K562 (cell line): ENCODE data around the gene ERC2. TPM values are rescaled to one million over a fixed set of nuclear protein-coding genes. Genes with fewer than 3 reads are reported as not detected.

ENCODE experiments used
- ATAC-seq: fragments of 200-7000 bp; cut with Tn5 transposase; 3 replicates; pipeline ENCODE4 v1.9.1; 2020; ENCODE audit warnings: moderate library complexity
- BruUV-seq: library from RNA; stranded (reverse); fragments of 400-500 nt; replicated peaks from 2 replicates; lab custom pipeline; 2021; lab: Mats Ljungman, UMichigan
- CTCF ChIA-PET: fragments of 300-600 bp; formaldehyde crosslinking; extraction: SDS; loops from one replicate; lab custom pipeline; 2021; ENCODE audit warnings: low intra/inter-chr PET ratio; lab: Yijun Ruan, JAX
- POLR2A ChIA-PET: fragments of 300-600, 350-650 bp; sonication (Branson Sonifier 250); formaldehyde crosslinking; extraction: SDS; loops from one replicate; lab custom pipeline; 2021; ENCODE audit warnings: antibody characterized with exemption, inconsistent platforms; lab: Yijun Ruan, JAX
- DNase-seq, 4 experiments: peaks; one replicate each; pipeline versions ENCODE4 v3.0.0 to v3.0.0-alpha.2; 2011 to 2018; ENCODE audit warnings: low spot score in 3 of 4, mixed read lengths in 3 of 4; ENCODE audit errors: extremely low read depth in 1 of 4
- FAIRE-seq: peaks from 2 replicates; lab custom pipeline; 2011; peaks lifted over from hg19 to GRCh38; lab: Jason Lieb, UNC
- H2AFZ ChIP-seq: 2 replicates; pipeline ENCODE4 v1.6.0; 2011; ENCODE audit warnings: low read depth, low read length, control low read depth, inconsistent platforms
- H3K27ac ChIP-seq: fragments of 200-600 bp; 3 replicates; pipeline ENCODE4 v1.8.0; 2011; ENCODE audit warnings: low read depth, mild to moderate bottlenecking, control low read depth, inconsistent platforms, low read length, moderate library complexity, mixed read lengths; ENCODE audit errors: extremely low read depth
- H3K27me3 ChIP-seq, 2 experiments: fragments of 300-600 bp in 1 of 2; 2 replicates in 1 of 2; 3 replicates in 1 of 2; pipeline versions ENCODE4 v1.6.0 to v1.8.0; 2011; ENCODE audit warnings: inconsistent platforms in 2 of 2, low read length in 2 of 2, mild to moderate bottlenecking in 1 of 2, mixed read lengths in 1 of 2, moderate library complexity in 1 of 2; ENCODE audit not compliant: control insufficient read depth in 2 of 2, insufficient read depth in 2 of 2
- H3K36me3 ChIP-seq: fragments of 300-600 bp; 3 replicates; pipeline ENCODE4 v1.8.0; 2011; ENCODE audit warnings: mild to moderate bottlenecking, low read length, inconsistent platforms; ENCODE audit not compliant: control insufficient read depth, insufficient read depth
- H3K4me1 ChIP-seq, 2 experiments: fragments of 200-600 bp in 1 of 2; replicated peaks in 1 of 2; 2 replicates in 1 of 2; 3 replicates in 1 of 2; pipeline versions ENCODE4 v1.5.1 to v1.8.0; 2011; ENCODE audit warnings: inconsistent platforms in 2 of 2, low read length in 2 of 2, mild to moderate bottlenecking in 1 of 2, mixed read lengths in 1 of 2, moderate library complexity in 1 of 2; ENCODE audit not compliant: control insufficient read depth in 2 of 2, insufficient read depth in 2 of 2
- H3K4me2 ChIP-seq: 2 replicates; pipeline ENCODE4 v1.6.1; 2011; ENCODE audit warnings: low read length, control low read depth, inconsistent platforms, mixed read lengths; ENCODE audit not compliant: insufficient read depth
- H3K4me3 ChIP-seq: fragments of 200-600 bp; sonication (generic), shearing (Covaris generic); 2 replicates; pipeline ENCODE4 v1.5.1; 2016; ENCODE audit warnings: control low read depth, inconsistent platforms
- H3K79me2 ChIP-seq: fragments of 200-600 bp; 3 replicates; pipeline ENCODE4 v1.8.0; 2011; ENCODE audit warnings: low read length, inconsistent platforms; ENCODE audit not compliant: control insufficient read depth, insufficient read depth
- H3K9ac ChIP-seq, 2 experiments: 2 replicates each; pipeline versions ENCODE4 v1.6.0 to v1.6.1; 2011; ENCODE audit warnings: low read depth in 2 of 2, low read length in 2 of 2, control low read depth in 1 of 2, inconsistent platforms in 1 of 2, mild to moderate bottlenecking in 1 of 2, mixed read lengths in 1 of 2; ENCODE audit not compliant: insufficient read depth in 1 of 2
- H3K9me1 ChIP-seq: one replicate; pipeline ENCODE4 v1.6.0; 2011; ENCODE audit warnings: inconsistent platforms, mild to moderate bottlenecking, low read length, moderate library complexity; ENCODE audit not compliant: control insufficient read depth, insufficient read depth
- H3K9me3 ChIP-seq: replicated peaks from 2 replicates; pipeline ENCODE4 v1.5.1; 2011; ENCODE audit warnings: low read depth, low read length, inconsistent platforms; ENCODE audit not compliant: control insufficient read depth, insufficient read depth
- H4K20me1 ChIP-seq: replicated peaks from 2 replicates; pipeline ENCODE4 v1.6.1; 2011; ENCODE audit warnings: low read length, inconsistent platforms, mixed read lengths; ENCODE audit not compliant: control insufficient read depth, insufficient read depth
- POLR2G ChIP-seq: fragments of 200-400 bp; formaldehyde crosslinking; IDR thresholded peaks from 2 replicates; pipeline ENCODE4 v1.6.1; 2017; ENCODE audit warnings: low read depth, mild to moderate bottlenecking, antibody characterized with exemption, low read length, moderate library complexity
- SNRNP70 ChIP-seq: fragments of 200-400 bp; formaldehyde crosslinking; optimal IDR thresholded peaks from 2 replicates; pipeline ENCODE3; 2017; ENCODE audit warnings: low read depth, low read length
- TEAD4 ChIP-seq, 2 experiments: sonication (generic) in 1 of 2; formaldehyde crosslinking in 1 of 2; IDR thresholded peaks; 2 replicates each; pipeline versions ENCODE4 v1.6.1 to v1.8.0; 2012 to 2022; ENCODE audit warnings: borderline replicate concordance in 1 of 2, inconsistent platforms in 1 of 2, low read length in 1 of 2, mild to moderate bottlenecking in 1 of 2, missing genetic modification reagents in 1 of 2
- U2AF1 ChIP-seq: fragments of 200-400 bp; formaldehyde crosslinking; optimal IDR thresholded peaks from 2 replicates; pipeline ENCODE3; 2017; ENCODE audit warnings: mild to moderate bottlenecking, low read depth, low read length, moderate library complexity
- WGBS: fragments of 100-300 bp; shearing (Covaris generic); methylation state at CpG from one replicate; pipeline ENCODE4 v1.1.6; 2016; ENCODE audit warnings: low coverage, mixed read lengths; ENCODE audit not compliant: insufficient coverage; ENCODE audit errors: missing lambda C conversion rate; 5-methylcytosine and 5-hydroxymethylcytosine counted together
- in situ Hi-C: fragments of 300-500 bp; cut with MboI; formaldehyde crosslinking; loops from 4 replicates; pipeline ENCODE4 v1.15.0; 2018; ENCODE audit warnings: inconsistent platforms, mixed read lengths
- intact Hi-C: fragments of 100-400 bp; cut with micrococcal nuclease; formaldehyde crosslinking; loops from 2 replicates; pipeline ENCODE4 v1.14.2; 2022
- polyA plus RNA-seq, 8 experiments: library from polyadenylated mRNA; depleted of rRNA in 4 of 8; stranded (reverse) in 5 of 8; unstranded in 3 of 8; fragments of >200 nt; fragmentation: Nextera tagmentation in 2 of 8; fragmentation: Illumina TruSeq in 1 of 8; extraction: Ambion mirVana in 2 of 8; extraction: Trizol in 1 of 8; gene quantifications; 2 replicates each; pipeline versions ENCODE4 v1.2.1 to v1.2.3, GENCODE V29; 2011 to 2014; ENCODE audit warnings: inconsistent platforms in 1 of 8, missing spikeins in 1 of 8
- total RNA-seq, 7 experiments: library from RNA; depleted of rRNA in 6 of 7; stranded (reverse); fragments of >200 nt in 6 of 7; fragmentation: Illumina TruSeq in 2 of 7; extraction: Trizol in 2 of 7; gene quantifications; 2 replicates each; pipeline versions ENCODE4 v1.2.1 to v1.2.3, GENCODE V29; 2011 to 2021; ENCODE audit warnings: low replicate concordance in 1 of 7
- TF ChIP-seq, protein P1 (sequence below): sonication (generic); formaldehyde crosslinking; IDR thresholded peaks from 2 replicates; pipeline ENCODE4 v1.8.0; 2022; ENCODE audit warnings: mild to moderate bottlenecking, missing genetic modification reagents

The ERC2 gene
- total and polyA plus RNA-seq, 9 of the 15 experiments (the other 6 are each of a cell fraction or from before 2014, with no cell fraction given), result 0.04 to 0.18 (median 0.07) TPM; not detected in 2

DNA sequence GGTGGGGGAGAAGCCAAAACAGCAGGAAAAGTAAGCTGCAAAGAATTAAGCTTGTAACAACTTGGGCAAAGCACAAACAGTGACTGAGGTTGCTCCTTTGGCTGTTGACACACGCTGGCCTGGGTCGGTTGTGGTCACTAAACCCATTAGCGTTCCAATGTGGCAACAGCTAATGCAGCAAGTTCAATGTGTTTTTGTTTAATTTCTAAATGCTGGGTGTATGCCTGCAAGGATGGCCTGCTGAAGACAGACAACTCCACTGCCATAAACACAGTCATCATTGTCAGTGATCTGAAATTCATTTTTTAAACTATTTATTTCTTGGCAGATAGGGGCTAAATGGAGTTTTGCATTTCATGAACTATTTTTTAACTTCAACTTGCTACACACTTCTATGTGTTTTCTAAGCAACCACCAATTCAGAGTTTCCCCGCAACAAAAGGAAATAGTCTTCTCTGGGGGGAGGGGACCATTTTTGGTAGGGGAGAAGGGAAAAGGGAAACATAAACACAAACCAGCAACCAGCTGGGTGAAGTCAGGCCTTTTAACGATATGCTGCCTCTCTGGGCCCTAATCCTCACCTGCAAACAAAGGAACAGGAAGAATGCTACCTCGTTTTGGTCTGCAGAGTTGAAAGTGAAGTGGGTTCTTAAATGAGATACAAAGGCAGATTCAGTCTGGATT, 946.4 kb downstream of the ERC2 start (continued):
- TF ChIP-seq, protein P1, sequence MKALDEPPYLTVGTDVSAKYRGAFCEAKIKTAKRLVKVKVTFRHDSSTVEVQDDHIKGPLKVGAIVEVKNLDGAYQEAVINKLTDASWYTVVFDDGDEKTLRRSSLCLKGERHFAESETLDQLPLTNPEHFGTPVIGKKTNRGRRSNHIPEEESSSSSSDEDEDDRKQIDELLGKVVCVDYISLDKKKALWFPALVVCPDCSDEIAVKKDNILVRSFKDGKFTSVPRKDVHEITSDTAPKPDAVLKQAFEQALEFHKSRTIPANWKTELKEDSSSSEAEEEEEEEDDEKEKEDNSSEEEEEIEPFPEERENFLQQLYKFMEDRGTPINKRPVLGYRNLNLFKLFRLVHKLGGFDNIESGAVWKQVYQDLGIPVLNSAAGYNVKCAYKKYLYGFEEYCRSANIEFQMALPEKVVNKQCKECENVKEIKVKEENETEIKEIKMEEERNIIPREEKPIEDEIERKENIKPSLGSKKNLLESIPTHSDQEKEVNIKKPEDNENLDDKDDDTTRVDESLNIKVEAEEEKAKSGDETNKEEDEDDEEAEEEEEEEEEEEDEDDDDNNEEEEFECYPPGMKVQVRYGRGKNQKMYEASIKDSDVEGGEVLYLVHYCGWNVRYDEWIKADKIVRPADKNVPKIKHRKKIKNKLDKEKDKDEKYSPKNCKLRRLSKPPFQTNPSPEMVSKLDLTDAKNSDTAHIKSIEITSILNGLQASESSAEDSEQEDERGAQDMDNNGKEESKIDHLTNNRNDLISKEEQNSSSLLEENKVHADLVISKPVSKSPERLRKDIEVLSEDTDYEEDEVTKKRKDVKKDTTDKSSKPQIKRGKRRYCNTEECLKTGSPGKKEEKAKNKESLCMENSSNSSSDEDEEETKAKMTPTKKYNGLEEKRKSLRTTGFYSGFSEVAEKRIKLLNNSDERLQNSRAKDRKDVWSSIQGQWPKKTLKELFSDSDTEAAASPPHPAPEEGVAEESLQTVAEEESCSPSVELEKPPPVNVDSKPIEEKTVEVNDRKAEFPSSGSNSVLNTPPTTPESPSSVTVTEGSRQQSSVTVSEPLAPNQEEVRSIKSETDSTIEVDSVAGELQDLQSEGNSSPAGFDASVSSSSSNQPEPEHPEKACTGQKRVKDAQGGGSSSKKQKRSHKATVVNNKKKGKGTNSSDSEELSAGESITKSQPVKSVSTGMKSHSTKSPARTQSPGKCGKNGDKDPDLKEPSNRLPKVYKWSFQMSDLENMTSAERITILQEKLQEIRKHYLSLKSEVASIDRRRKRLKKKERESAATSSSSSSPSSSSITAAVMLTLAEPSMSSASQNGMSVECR, result no peak

DNA sequence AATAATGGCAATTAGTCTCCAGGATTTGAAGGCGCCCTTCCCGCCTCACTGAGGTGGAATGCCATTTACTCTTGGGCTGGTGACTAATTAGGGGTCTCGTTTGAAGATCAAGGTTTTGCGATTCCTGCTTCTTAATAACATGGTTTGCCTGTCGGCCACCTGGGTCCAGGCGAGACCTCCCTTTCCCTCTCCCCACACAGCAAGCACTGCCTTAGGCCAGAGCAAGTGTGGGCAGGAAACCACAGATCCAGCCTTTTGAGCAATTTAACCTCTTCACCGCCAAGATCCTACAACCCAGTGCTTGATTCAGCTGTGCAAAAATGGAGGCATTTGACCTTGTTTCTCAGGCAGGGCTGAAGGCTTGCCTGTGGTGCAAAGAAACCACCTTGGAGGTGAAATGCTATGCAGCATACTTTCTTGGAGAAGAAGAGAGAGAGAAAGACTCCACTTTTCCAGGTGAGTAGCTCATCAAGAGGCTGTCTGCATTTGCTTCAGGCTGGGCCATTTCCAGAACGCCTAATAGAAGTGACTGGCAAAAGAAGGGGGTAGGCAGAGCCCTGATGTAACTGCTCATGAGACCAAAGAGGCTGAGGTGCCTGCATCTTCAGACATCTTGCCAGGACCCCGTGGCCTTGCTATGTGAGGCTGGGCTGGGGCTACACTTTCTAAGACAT, 947.1 kb downstream of the ERC2 start:
- CTCF ChIA-PET, result no interaction called here
- POLR2A ChIA-PET, result no interaction called here
- intact Hi-C loops, result no loop called here
- 1% methylated on average over 7 of the region's 9 CpGs for WGBS
- no peaks in the 10 kb centered on the region for H4K20me1 ChIP-seq
- H3K79me2 ChIP-seq, result no peaks in the 10 kb centered on the region
- H3K9me1 ChIP-seq, result no peaks in the 10 kb centered on the region
- H3K27ac ChIP-seq, result no peak overlapping the region
- H3K4me3 ChIP-seq, result no peak overlapping the region
- H3K9me3 ChIP-seq, result no peaks in the 10 kb centered on the region
- H3K4me1 ChIP-seq, result no peaks in the 10 kb centered on the region
- ATAC-seq, result no peak
- no peak overlapping the region for H3K9ac ChIP-seq
- H3K36me3 ChIP-seq, result no peaks in the 10 kb centered on the region
- in situ Hi-C loops, result no loop called here
- H3K27me3 ChIP-seq, result no peaks in the 10 kb centered on the region
- no peak for FAIRE-seq
- no peak overlapping the region for H3K4me2 ChIP-seq
- no peak overlapping the region for H2AFZ ChIP-seq
- BruUV-seq, result no TSS peak
- no peak for DNase-seq
- TF ChIP-seq TEAD4 (IDR thresholded peaks at IDR 0.05; ENCODE audit: low read length) (no peak), TEAD4 (CRISPR knock-in tag; IDR thresholded peaks at IDR 0.05; ENCODE audit: borderline replicate concordance) (no peak), U2AF1 (no peak), POLR2G (no peak), SNRNP70 (no peak)
